ENCODE data around the gene TRERF1.

- no peak for TF ChIP-seq CTCF (IDR thresholded peaks at IDR 0.05)
- TF ChIP-seq POLR2AphosphoS5 (IDR thresholded peaks at IDR 0.05; ENCODE audit: insufficient read depth in 1 of 2, low read depth in 1 of 2): no peak
Observed at GRCh38 chr6:42266538-42266937, 185.2 kb downstream of the TRERF1 start.
